GM03348 (cell line): ENCODE measurements around the gene EML4.

Experiments used
- DNase-seq: peaks from one replicate; pipeline ENCODE4 v3.0.0; 2012; ENCODE audit warnings: low spot score

EML4 gene

DNA sequence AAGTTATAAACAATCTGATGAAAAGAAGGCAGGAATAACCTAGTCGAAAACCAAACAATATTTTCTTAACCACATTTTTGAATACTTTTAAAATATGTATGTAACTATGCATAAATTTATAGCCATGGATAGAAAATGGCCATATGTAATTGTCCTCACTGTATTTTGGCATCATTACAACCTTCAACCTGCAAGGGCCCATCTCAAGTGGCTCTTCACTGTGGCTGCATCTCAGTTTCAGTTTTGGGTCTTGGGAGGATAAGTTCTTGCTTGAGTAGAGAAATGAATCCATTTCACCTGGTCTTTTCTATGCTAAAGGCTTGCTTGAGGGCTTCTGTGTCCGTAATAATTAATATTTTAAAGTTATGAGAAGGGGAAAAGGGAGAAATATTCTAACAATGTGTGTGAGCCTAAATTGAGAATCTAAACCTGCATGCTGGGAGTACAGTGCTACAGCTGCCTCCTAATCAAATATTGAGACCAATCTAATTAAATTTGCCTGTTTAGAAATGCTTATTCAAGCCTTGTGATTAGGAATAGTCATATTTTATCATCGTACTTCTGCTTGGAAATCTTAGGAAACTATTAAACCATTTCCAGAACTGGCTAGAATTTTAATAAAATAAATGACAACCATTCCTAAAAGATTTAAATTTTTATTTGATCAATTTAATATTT is 92.5 kb downstream of the EML4 start:
- no peak for DNase-seq

DNA sequence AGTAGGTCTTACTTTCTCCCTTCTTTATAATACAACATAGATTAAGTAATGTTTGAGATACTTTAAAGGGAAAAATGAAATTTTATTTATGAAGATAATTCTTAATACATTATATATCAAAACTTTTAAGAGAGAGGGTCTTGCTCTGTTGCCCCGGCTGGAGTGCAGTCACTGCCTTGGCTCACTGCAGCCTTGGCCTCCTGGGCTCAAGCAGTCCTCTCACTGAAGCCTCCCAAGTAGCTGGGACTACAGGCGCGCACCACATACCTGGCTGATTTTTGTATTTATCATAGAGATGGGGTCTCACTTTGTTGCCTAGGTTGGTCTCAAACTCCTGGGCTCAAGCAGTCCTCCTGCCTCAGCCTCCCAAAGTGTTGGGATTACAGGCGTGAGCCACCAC is 97.1 kb downstream of the EML4 start:
- no peak for DNase-seq

DNA sequence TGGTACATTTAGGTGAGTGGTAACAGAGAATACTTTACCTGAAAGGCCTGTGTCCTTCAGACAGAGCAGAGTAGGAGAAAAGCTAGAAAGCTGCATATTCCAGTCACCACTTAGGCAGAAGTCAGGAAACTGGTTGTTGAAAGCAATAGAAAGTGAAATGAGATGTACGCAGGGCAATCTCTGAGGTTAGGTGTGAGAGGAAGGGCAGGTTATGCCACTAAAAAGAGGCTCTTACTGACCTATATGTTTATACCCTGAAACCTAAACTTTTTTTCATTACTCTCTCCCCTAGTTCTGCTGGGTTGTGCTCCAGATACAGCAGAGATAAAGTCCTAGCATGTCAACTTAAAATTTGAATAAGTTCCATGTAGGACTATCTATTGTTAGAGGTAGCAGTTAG is 98.4 kb downstream of the EML4 start:
- no peak for DNase-seq

DNA sequence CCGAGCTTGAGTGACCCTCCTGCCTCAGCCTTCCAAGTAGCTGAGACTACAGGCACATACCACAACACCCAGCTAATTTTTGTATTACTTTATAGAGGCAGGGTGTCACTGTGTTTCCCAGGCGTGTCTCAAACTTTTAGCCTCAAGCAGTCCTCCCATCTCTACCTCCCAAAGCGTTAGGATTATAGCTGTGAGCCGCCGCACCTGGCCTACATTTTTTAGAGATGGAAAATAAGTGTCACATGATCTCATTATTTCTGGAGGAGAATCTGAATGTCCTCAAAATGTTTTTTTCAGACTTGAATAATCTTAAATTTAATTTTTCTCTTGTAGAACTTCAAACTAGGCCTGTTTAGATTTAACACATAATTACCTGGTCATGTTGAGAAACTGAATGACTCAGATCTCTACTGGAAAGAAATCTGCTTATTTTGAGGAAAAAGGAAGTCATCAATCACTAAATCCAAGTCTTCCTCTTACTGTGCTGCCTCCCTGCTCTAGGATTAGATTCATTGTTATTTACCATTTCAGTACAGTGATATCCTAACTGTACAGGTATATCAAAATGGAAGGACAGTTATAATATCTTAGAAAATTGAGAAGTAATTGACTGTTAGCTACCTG is 99.5 kb downstream of the EML4 start:
- DNase-seq = no peak

DNA sequence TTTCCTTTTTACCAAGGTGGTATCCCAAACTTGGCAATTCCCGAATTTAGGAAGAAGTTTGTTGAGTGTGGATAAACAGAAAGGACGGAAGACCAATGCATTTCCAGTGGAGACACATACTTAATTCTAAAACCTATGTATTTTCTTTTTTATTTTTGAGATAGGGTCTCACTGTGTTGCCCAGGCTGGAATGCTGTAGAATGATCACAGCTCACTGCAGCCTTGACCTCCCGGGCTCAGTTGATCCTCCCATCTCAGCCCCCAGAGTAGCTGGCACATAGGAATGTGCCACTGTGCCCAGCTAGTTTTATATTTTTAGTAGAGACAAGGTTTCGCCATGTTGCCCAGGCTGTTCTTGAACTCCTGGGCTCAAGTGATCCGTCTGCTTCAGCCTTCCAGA is 101.6 kb downstream of the EML4 start:
- DNase-seq = no peak

DNA sequence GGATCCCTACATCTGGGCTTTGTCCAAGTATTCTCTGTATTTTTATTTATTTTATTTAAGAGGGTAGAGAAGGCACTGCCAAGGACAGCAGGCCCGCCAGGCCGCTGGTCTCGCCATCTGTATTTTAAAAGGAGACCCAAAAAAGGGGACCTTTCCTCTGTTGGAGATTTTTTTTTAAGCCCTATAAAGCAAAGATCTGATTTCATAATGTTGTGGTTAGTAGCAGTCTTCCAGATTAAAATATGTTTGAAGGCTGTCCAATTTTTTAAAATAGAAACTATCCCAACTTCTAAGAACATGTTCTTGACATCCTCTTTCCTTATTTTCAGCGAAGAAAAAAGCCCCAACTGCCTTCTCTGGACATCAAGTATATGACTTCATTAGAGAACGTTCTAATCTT is 102.1 kb downstream of the EML4 start:
- DNase-seq = peak; percentile 25

DNA sequence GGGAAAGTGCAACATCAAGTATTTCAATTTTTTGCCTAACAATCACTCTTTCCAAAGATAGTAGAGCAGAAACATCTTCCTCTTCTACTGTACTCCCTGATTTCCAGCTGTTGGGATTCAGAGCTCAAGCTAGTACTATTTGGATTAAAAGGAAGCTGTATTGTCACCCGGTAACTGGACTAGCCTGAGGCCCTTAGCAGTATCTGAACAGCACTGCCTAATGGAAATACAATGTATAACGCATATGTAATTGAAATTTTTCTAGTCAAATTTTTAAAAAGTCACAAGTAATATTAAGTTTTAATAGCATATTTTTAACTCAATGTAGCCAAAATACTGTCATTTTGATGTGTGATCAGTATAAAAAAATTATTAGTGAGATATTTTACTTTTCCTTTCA is 105.7 kb downstream of the EML4 start:
- DNase-seq = no peak

DNA sequence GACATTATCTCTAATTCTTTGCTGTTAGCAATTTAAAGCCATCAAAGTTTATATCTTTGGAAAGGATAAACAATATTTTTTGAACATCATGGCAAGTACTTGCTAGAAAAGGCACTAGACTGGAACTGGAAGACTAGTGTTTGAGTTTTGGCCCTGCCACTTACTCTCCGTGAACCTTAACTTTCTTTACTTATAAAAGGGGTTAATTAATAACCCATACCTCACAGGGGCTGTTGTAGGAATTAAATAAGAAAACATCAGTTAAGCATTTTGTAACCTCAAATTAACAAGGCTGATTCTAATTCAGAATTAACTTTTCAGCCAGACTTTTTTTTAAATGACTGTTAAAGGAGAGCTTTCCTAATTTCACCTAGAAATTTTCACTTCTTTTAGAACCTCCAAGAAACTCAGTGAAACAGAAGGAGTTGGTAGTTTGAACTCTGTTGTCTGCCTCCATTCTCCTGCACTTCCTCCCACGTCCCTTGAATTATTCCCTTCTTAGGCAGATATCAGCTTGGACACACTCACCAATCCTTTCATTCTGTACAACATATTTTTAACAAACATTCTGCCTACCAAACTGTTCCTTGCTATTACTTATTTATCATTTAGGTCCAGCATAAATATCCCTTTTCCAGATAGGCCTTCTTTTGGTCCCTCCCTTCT is 112.4 kb downstream of the EML4 start:
- DNase-seq = no peak

DNA sequence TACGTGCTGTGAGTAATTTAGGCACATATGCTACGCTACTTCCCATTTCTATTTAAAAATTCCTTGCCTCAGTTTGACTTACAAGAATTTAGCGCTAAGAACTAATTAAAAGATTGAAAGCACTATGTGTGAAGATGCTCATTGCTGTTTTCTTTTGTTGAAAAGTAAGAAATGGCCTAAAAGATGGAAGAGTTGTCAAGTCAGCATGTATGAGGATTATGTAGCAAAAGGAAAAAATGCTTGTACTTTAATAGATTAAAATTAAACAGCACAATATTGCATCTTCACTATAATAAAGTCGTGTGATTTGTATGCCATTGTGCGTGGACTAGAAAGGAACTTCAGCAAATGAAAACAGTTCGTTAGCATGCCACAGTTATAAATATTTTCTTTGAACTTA is 114.9 kb downstream of the EML4 start:
- no peak for DNase-seq

DNA sequence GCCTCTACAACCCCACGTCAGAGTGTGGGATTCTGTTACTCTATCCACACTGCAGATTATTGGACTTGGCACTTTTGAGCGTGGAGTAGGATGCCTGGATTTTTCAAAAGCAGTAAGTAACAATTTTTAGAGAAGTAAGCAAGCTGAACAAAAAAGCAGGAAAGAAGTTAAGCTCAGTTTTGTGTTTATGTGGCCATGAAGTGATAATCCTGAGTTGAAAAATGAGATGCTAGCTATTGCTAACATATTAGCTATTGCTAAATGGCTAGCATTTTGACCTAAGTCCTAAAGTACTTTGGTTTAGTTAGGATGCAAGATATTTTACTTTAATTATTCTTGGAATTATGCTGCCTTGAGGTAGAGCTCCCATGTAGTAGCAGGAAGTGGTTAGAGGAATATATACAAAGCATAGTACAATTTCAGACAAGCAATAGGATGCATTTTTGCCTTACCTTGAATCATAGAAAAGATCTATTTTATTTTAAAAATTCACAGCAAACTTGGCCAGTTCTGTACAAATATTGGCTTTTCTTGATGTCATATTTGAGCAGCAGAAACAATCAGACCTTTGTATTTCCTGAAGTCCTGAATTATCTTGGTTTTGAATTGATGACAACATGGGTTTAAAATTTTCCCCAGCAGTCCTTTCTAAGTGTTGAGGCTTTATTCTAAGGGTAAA is 117.3 kb downstream of the EML4 start:
- no peak for DNase-seq

DNA sequence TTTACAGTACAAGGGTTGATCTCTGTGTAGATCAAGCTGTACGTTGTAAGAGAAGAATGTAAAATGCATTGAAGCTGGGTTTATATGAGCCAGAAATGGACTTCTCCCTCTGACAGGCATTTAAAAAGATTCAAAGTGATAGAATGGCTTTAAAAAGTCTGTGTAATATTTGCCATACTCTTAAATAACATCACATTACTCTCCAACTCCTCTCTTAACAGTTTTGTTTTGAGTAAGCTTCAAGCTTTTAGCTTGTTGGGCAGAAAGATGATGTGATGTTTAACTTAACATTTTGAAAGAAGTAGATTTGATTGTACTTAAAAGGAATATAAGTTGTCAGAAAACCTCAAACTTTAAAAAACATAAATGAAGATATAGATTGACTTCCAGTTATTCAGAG is 119.7 kb downstream of the EML4 start:
- no peak for DNase-seq

DNA sequence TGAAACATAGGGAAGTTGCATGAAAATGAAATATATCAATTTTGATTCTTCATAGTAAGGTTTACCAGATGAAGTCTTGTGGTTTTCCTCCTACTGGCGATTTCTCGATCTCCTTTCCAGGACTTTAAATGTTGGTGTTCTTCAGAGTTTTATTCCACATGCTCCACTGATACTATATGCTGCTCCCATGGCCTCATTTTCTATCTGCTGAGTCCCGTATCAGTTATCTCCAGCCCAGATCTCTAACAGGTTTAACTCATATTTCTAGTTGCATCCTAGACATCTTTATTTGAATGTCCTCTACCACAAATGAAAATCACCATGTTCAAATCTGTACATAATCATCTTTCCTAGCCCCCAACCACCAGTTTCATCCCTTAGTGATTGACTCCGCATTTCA is 120.1 kb downstream of the EML4 start:
- DNase-seq = no peak

DNA sequence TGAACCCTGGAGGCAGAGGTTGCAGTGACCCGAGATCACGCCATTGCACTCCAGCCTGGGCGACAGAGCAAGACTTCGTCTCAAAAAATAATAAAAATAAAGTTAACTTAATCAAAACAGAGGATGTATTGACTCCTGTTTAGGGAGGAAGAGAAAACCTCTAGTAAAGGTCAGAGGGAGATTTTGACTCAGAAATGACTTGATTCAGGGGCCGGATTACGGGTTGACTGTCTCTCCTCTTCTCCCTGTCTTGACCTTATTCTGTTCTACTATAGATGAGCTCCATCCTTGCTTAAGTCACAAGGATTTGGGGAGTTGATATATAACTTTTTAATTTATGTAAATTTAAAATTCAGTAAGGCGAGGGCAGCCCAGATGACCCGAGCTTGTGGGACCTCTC is 120.9 kb downstream of the EML4 start:
- DNase-seq = no peak

DNA sequence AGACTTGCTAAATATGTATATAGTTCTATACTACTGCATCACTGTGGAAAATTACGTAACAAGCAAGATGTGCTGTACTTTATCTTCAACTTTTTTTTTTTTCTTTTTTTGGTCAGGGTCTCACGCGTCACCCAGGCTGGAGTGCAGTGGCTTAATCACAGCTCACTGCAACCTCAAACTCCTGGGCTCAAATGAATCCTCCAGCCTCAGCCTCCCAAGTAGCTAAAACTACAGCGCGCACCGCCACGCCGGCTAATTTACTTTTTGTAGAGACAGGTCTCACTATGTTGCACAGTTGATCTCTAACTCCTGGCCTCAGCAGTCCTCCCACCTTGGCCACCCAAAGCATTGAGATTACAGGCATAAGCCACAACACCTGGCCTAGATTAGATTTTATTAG is 123.9 kb downstream of the EML4 start:
- DNase-seq = no peak

DNA sequence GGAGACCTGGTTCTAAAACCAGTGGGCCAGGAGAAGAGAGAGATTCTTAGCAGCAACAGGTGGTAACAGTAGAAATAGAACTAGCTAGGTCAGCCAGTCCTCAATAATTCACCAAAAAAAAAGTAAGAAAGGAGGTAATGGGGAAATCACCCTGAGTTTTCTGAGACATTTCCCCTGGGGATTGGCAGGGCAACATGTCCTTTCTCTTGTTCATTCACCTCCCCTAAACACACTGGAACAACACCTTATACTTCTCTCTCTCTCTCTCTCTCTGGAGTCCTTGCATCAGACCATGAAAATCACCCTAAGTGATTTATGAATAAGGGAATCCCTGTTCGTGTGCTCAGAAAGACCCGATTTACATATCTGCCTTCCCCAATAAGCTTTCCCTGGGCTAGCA is 127.1 kb downstream of the EML4 start:
- no peak for DNase-seq

DNA sequence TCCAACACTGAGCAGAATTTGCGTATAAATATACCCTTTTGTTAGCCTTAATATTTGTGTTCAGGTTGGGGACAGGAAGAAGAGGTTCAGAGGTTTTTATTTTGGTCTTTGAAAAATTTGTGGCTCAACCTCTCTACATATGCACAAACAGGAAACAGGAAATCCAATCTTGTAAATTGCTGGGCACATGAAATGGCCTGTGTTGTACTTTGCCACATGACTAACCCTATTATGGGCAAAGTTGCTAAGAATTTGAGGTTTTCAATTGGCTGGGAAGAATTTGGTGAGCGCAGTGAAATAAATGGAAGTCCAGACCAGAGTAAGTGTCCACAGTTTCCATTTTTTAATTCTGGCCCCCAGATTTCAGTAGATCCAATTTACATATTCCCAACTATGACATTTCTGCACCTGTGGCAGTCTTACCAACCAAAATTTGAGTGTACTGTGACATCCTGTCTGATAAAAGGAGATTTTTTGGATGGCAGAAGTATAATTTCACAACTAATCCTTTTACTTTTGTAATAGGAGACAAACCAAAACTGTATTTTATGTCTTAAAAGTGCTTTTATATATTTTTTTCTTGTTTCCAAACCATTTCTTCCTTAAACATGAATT is 128.3 kb downstream of the EML4 start:
- DNase-seq = no peak

DNA sequence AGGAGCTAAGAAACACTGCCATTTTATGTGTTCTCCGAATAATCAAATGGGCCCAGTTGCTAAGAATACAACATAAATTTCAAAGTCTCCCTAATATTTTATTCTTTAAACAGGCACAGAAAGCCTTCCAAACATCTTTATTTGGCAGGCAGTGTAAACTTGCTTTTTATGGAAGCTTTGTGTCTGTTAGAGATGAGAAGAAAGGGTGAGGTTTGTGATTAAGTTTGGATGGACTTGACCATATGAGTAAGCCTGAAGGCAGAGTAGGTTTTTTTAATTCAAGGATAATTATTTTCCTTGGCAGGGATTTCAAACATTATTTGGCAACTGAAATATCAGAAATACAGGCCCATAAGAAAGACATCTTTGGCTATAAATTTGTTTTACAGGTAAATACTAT is 129.0 kb downstream of the EML4 start:
- DNase-seq = peak; percentile 13

DNA sequence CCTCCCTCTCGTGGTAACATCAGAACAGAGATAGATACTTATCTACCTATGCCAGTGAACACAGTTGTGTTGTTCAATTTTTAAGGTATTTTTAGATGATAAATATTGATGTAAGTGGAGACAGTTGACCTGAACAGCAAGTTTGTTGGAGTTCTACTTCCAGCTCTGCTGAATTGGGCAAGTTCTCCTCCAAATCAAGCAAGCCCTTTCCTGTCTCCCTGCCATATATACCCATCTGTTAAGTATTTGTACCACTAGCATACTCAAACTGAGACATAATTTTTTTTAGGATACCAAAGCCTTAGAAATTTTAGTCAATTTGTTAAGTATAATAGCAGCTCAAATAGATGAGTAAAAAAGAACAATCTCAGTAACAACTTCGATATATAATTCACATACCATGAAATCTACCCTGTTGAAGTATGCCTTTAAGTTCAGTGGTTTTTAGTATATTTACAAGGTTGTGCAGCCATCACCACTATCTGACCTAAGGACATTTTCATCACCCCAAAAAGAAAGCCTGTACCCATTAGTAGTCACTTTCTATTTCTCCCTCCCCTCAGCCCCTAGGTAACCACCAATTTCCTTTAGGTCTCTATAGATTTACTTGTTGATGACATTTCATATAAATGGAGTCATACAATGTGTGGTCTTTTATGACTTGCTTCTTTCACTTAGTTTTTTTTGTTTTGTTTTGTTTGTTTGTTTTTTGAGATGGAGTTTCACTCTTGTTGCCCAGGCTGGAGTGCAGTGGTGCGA is 130.0 kb downstream of the EML4 start:
- DNase-seq = no peak

DNA sequence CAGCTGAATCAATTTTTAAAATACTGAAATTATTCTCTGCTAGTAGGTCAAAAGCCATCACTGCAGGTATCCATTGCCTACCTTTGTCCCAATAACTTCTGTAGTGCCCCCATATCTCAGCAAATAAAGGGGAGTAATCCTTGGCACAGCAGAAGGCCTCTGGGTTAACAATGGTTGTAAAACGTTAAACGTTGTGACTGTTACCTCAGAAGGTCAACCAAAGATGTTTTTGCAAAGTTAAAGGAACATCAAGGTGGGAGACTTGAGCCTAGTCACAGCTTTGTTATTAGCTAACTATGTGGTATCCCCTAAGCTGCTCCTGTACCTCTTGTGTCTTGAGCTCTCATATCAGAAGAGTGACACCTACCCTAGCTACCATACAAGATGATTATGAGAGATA is 131.4 kb downstream of the EML4 start:
- DNase-seq = no peak

DNA sequence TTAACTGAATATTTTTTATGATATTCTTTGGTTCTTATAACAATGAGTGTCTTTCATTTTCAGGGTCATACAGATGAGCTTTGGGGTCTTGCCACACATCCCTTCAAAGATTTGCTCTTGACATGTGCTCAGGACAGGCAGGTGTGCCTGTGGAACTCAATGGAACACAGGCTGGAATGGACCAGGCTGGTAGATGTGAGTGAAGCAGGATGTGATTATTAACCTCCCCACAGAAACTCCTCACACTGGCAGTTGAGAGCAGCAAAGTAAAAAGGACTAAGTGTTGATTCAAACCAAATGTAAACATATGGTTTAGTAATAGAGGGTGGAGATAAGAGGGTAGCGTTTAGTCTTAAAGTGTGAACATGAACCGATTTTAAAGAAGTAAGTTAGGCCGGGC is 134.1 kb downstream of the EML4 start:
- no peak for DNase-seq

DNA sequence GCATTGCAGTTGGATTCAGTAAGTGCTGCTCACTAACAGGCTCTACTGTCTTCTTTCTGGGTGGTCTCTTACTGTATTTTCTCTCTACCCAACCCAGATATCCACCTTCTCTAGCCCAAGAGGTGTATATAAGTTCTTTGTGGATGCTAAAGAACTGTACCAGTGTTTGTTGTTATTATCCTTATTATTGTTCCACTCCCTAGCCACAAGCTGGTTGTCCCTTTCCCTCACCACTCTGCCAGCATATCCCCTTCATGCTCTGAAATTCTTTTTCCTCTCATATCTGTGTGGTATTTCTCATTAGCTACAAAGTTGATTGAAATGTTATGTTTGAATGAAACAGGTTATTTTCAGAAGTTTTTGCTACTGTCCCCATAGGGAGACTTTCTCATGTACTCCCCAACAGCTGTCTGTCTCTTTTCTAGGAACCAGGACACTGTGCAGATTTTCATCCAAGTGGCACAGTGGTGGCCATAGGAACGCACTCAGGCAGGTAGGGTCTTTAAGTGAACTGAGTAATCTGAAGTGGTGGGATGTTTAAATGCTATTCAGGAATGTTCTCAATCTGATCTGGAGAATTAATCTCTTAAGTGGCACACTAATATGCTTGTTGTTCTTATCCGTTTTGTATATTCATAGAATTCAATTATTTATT is 135.0 kb downstream of the EML4 start:
- no peak for DNase-seq
